Central memory CD4-positive, alpha-beta T cell (primary cell): ENCODE results near the gene DDX27.

Experiments
- DNase-seq: peaks from one replicate; pipeline ENCODE4 v3.0.0; 2022

The DDX27 gene

GRCh38 chr20:49291200-49291599 is 72.0 kb downstream of the DDX27 start:
- no peak for DNase-seq

DNA sequence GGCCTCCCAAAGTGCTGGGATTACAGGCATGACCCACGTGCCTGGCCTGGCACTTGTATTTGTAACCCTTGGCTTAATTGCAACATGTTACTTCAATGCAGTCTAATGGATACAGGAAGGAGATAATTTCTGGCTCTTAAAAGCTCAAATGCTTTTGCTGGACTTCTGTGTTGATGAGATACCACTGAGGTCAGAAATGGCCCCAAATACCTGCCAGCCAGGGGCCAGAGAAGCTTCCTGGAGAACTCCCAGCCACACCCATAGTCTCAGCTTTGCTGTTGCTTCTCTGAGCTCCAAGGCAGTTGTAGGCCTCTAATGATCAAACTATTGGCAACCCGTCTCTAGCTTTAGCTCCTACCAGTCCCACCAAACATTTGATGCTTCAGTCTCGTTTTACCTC is 72.8 kb downstream of the DDX27 start:
- no peak for DNase-seq

DNA sequence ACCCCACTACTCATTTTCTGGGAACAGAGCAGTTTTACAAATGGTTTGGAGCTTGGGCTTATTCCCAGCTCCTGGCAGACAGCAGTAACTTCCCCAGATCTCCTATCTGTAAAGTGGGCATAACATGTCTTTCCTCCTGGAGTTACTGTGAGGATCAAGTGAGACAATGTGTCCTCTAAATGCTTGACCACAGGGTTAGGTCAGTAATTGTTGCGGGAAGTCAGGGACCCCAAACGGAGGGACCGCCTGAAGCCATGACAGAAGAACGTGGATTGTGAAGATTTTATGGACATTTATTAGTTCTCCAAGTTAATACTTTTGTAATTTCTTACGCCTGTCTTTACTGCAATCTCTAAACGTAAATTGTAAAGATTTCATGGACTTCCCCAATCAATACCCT is 73.9 kb downstream of the DDX27 start:
- no peak for DNase-seq
